AG09309 (cell line): ENCODE data around the gene KIF17.
A peak's percentile ranks its signal among the peaks of the same experiment; 100 is the strongest.

ENCODE experiments used
- DNase-seq: peaks from one replicate; pipeline ENCODE4 v3.0.0-alpha.2; 2010; ENCODE audit warnings: low read depth
- H3K4me3 ChIP-seq: 2 replicates; pipeline ENCODE4 v1.5.1; 2011; ENCODE audit warnings: mild to moderate bottlenecking, low read depth, low read length, moderate library complexity; ENCODE audit not compliant: control insufficient read depth
- TF ChIP-seq, protein P1 (sequence below): IDR thresholded peaks from 2 replicates; pipeline ENCODE4 v1.5.1; 2011; ENCODE audit warnings: mild to moderate bottlenecking, low read depth, low read length, inconsistent platforms; ENCODE audit not compliant: insufficient read depth, control insufficient read depth; ENCODE audit errors: missing control alignments

Gene KIF17

DNA sequence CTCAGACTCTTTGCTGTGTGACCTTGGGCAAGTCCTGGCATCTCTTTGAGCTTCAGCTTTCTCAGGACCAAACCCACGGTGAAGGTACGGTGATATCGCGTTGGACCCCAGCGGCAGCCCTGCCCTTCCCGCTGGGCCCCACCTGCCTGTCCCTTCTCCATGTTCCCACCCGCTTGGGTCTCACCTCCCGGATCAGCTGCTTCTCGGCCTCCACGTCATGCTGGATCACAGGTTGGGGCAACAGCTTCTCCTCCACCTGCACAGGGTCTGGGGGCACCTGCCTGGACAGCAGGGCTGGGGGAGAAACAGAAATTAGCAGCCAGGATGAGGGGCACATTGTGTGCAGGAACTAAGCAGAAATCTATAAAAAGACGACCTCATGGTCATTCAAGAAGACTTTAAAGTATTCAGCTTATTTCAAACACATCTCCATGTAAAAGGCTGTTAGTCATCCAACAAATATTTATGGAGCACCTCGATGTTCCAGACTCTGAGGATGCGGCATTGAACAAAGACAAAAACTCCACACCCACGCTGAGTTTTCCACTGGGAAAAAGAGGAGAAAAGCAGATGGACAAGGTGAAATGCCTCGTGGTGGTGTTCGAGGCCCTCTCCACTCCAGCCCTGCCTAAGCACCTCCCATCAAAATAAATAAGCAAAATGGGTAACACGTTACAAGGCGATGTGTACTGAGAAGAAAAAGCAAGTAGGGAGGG, 19.5 kb downstream of the KIF17 start:
- TF ChIP-seq, protein P1, sequence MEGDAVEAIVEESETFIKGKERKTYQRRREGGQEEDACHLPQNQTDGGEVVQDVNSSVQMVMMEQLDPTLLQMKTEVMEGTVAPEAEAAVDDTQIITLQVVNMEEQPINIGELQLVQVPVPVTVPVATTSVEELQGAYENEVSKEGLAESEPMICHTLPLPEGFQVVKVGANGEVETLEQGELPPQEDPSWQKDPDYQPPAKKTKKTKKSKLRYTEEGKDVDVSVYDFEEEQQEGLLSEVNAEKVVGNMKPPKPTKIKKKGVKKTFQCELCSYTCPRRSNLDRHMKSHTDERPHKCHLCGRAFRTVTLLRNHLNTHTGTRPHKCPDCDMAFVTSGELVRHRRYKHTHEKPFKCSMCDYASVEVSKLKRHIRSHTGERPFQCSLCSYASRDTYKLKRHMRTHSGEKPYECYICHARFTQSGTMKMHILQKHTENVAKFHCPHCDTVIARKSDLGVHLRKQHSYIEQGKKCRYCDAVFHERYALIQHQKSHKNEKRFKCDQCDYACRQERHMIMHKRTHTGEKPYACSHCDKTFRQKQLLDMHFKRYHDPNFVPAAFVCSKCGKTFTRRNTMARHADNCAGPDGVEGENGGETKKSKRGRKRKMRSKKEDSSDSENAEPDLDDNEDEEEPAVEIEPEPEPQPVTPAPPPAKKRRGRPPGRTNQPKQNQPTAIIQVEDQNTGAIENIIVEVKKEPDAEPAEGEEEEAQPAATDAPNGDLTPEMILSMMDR: no peak

GRCh38 chr1:20697563-20697962, 20.2 kb downstream of the KIF17 start:
- no peak for DNase-seq
- TF ChIP-seq, protein P1: no peak
- no peak overlapping the region for H3K4me3 ChIP-seq

More for the DNA sequence above, 19.5 kb downstream of the KIF17 start:
- H3K4me3 ChIP-seq: no peak overlapping the region
- peak; percentile 41 for DNase-seq

DNA sequence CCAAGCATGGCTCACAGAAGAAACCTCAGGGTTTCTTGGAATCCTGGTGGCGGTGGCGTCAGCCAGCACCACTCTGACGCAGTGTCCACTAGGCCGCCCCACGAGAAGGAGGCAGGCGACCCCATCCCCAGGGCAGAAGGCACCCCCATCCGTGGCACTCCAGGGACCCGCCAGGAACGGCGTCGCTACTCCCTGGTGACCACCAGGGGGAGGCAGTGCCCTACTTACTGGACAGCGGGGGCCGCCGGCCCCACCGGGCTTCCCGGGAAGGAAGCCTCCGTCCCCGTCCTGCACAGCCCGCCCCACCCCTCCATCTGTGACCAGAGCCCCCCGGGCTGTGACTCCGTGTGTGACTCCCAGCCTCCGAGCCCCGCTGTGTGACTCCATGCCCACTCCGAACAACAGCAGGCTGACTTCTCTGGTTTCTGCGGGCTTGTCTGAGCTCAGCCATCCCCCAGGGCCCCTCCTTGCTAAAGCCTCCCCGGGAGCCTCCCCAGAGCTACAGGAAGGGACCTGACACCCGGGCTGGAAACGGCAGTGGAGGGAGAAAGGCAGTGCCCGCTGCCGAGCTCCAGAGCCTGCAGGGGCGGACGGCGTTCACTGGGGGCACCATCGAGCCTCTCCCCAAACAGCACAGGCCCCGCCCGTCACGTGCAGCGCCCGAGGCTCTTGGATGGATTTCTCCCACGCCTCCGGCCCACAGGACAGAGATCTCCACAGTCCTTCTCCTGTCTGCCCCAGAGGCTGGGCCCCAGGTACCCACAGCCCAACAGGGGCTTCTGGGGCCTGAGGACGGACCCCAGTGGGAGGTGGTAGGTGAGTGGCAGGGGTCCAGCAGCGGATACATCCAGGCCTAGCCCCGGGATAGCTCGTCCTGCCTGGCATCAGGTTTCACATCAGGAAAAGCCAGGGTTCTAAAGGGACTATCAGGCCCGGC, 21.1 kb downstream of the KIF17 start:
- peak; percentile 77 for DNase-seq
- H3K4me3 ChIP-seq: peak overlapping the region; percentile 58
- TF ChIP-seq, protein P1: peak; percentile 93

DNA sequence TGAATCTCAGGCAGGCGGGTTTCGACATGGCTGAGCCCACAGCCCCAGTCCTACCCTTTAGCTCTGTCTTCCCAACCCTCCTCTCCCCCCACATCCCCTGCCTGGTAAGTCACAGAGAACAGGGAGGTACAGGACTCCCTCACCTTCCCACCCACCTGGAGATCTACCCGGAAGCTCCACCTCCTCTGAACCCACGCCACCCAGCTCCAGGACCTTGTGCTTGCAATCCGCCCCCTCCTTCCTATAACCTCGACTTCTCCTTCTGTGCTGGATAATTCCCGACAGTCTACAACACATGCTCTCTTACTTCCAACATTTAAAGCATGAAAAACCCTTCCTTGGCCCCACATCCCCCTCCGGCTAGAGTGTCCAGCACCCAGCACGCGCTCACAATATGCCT, 22.3 kb downstream of the KIF17 start:
- TF ChIP-seq, protein P1: no peak
- no peak for DNase-seq
- H3K4me3 ChIP-seq: no peak overlapping the region

- H3K4me3 ChIP-seq: no peak overlapping the region
- no peak for DNase-seq
- TF ChIP-seq, protein P1: no peak
These were observed 24.2 kb downstream of the KIF17 start for GRCh38 chr1:20693623-20694022.

- H3K4me3 ChIP-seq: no peak overlapping the region
- TF ChIP-seq, protein P1: no peak
- no peak for DNase-seq
These were observed 25.9 kb downstream of the KIF17 start for GRCh38 chr1:20691872-20692271.
